CD4-positive, alpha-beta T cell (primary cell): ENCODE measurements around the gene DISP2. TPM values are rescaled to one million over a fixed set of nuclear protein-coding genes. Genes with fewer than 3 reads are reported as not detected.

Experiments used
- ATAC-seq: fragments of 200-7000 bp; cut with Tn5 transposase; one replicate; pipeline ENCODE4 v1.10.0; 2022; ENCODE audit warnings: mild to moderate bottlenecking; ENCODE audit not compliant: poor library complexity
- CTCF ChIA-PET: fragments of 350-600 bp; sonication (Branson Sonifier 250); formaldehyde crosslinking; loops from one replicate; lab custom pipeline; 2021; ENCODE audit warnings: antibody characterized with exemption, inconsistent platforms; lab: Charles Lee
- POLR2A ChIA-PET: fragments of 350-600 bp; sonication (Branson Sonifier 250); formaldehyde crosslinking; loops from one replicate; lab custom pipeline; 2021; ENCODE audit warnings: antibody characterized with exemption, inconsistent platforms; lab: Charles Lee
- DNase-seq, 14 experiments: peaks; one replicate each; pipeline ENCODE4 v3.0.0-alpha.2; 2013 to 2020; ENCODE audit warnings: mixed read lengths in 2 of 14
- H3K27ac ChIP-seq, 2 donors: one replicate each; pipeline versions ENCODE4 v1.5.1 to v1.7.0; 2013; ENCODE audit warnings: low read length in 2 of 2, low read depth in 1 of 2, mild to moderate bottlenecking in 1 of 2
- H3K27me3 ChIP-seq, 2 experiments: 1 replicate in 1 of 2; 2 replicates in 1 of 2; pipeline versions ENCODE4 v1.6.1 to v1.7.0; 2013; ENCODE audit warnings: low read length in 2 of 2, control low read depth in 1 of 2, mild to moderate bottlenecking in 1 of 2, moderate library complexity in 1 of 2; ENCODE audit not compliant: insufficient read depth in 2 of 2, control insufficient read depth in 1 of 2
- H3K36me3 ChIP-seq: one replicate; pipeline ENCODE4 v1.6.1; 2013; ENCODE audit warnings: low read length, control low read depth; ENCODE audit not compliant: insufficient read depth
- H3K4me1 ChIP-seq: one replicate; pipeline ENCODE4 v1.6.1; 2013; ENCODE audit warnings: low read length, control low read depth; ENCODE audit not compliant: insufficient read depth
- H3K4me3 ChIP-seq: one replicate; pipeline ENCODE4 v1.5.1; 2013; ENCODE audit warnings: mild to moderate bottlenecking, low read length, moderate library complexity
- H3K9me3 ChIP-seq, 2 experiments: 1 replicate in 1 of 2; 2 replicates in 1 of 2; pipeline versions ENCODE4 v1.6.1 to v1.7.0; 2013; ENCODE audit warnings: low read length in 2 of 2, mild to moderate bottlenecking in 2 of 2, control low read depth in 1 of 2, moderate library complexity in 1 of 2; ENCODE audit not compliant: control insufficient read depth in 1 of 2, insufficient read depth in 1 of 2
- H3K27ac Mint-ChIP-seq: one replicate; pipeline ENCODE4 v1.8.0; 2020; ENCODE audit warnings: mixed read lengths
- H3K27me3 Mint-ChIP-seq: one replicate; pipeline ENCODE4 v1.8.0; 2021; ENCODE audit warnings: mixed read lengths
- H3K36me3 Mint-ChIP-seq: one replicate; pipeline ENCODE4 v1.8.0; 2021; ENCODE audit warnings: low read depth, mixed read lengths
- H3K4me1 Mint-ChIP-seq: one replicate; pipeline ENCODE4 v1.8.0; 2021; ENCODE audit warnings: low read depth, mixed read lengths
- H3K4me3 Mint-ChIP-seq: one replicate; pipeline ENCODE4 v1.8.0; 2020; ENCODE audit warnings: mild to moderate bottlenecking, mixed read lengths
- H3K9me3 Mint-ChIP-seq: one replicate; pipeline ENCODE4 v1.8.0; 2020; ENCODE audit warnings: mixed read lengths
- intact Hi-C, 2 experiments: fragments of 100-400 bp; cut with DNase I in 1 of 2; cut with micrococcal nuclease in 1 of 2; formaldehyde crosslinking; loops; one replicate each; pipeline versions ENCODE4 v1.15.1 to v1.9.0; 2023 to 2025; cut with DNase I, micrococcal nuclease
- total RNA-seq, 174 experiments: library from RNA in 2 of 174; stranded (reverse) in 2 of 174; gene quantifications; one replicate each; pipeline ENCODE4 v1.2.3 and lab custom pipeline; 2021 to 2026
- TF ChIP-seq, protein P1 (sequence below): fragments of 200-600 bp; IDR thresholded peaks from one replicate; pipeline ENCODE4 v1.8.0; 2022; ENCODE audit warnings: antibody characterized with exemption, mild to moderate bottlenecking

The DISP2 gene
- total RNA-seq, 2 experiments from 2014 or later: 0.03 to 0.06 TPM

DNA sequence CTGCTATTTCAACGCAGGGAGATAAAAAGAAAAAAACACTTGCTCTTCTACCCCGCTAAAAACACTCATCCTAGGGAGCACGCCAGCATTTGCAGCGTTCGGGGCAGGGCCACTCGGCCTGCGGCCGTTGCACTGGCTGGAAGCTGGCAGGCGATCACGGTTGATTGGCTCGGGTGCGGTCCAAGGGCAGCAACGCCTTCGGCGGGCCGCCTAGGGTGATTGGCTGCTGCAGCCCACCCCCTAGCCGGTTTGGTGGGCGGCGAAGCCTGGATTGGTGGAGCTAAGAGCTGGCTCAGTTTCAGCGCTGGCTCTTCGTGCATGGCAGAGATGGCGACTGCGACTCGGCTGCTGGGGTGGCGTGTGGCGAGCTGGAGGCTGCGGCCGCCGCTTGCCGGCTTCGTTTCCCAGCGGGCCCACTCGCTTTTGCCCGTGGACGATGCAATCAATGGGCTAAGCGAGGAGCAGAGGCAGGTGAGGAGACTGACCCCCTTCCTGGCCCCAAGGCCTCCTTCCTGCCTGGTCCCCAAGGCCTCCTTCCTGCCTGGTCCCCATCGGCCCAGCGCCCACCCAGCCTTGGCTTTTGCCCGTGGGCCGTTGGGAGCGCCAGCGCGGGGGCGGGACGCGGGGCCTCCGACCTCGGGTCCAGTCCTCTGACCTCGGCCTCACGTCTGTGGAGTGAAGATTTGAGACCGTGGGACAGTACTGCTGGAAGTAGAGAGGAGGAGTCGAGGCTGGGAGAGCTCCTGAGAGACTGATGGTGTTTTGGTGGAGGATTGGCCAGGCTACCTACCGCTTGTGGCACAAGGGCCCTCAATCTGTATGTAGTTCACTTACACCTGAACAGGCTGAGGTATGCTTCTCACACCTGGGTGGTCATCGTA, 47.7 kb downstream of the DISP2 start, which contains the start of gene IVD:
TSS of gene IVD (plus strand) at position 295 of the 881 bp plus-strand sequence. CDS start at position 328, 33 bp downstream.
- H3K4me1 Mint-ChIP-seq: peaks cover 39% of the 10 kb centered on the region
- H3K4me3 ChIP-seq: peak within 1 kb of the TSS; percentile 76
- TF ChIP-seq, protein P1, sequence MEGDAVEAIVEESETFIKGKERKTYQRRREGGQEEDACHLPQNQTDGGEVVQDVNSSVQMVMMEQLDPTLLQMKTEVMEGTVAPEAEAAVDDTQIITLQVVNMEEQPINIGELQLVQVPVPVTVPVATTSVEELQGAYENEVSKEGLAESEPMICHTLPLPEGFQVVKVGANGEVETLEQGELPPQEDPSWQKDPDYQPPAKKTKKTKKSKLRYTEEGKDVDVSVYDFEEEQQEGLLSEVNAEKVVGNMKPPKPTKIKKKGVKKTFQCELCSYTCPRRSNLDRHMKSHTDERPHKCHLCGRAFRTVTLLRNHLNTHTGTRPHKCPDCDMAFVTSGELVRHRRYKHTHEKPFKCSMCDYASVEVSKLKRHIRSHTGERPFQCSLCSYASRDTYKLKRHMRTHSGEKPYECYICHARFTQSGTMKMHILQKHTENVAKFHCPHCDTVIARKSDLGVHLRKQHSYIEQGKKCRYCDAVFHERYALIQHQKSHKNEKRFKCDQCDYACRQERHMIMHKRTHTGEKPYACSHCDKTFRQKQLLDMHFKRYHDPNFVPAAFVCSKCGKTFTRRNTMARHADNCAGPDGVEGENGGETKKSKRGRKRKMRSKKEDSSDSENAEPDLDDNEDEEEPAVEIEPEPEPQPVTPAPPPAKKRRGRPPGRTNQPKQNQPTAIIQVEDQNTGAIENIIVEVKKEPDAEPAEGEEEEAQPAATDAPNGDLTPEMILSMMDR: no peak

GRCh38 chr15:40407330-40407990, 49.4 kb downstream of the DISP2 start:
- Mint-ChIP-seq H3K4me1 (peaks cover 39% of the 10 kb centered on the region), H3K36me3 (peaks cover 53% of the 10 kb centered on the region), H3K27ac (peak overlapping the region; percentile 71), H3K9me3 (no peaks in the 10 kb centered on the region), H3K4me3 (peak overlapping the region; percentile 79), H3K27me3 (no peaks in the 10 kb centered on the region)
- Histone ChIP-seq H3K4me1 (peaks cover 22% of the 10 kb centered on the region), H3K27me3 (no peaks in the 10 kb centered on the region), H3K9me3 (no peaks in the 10 kb centered on the region), H3K27ac (no peak overlapping the region), H3K4me3 (no peak overlapping the region), H3K36me3 (peaks cover 42% of the 10 kb centered on the region)
- CTCF ChIA-PET: interaction anchor here (0.8 to 1.2 kb wide), 3 partner anchors 14 to 85 kb away, joined by 3 to 4 read pairs (median 3); no protein-coding TSS in a partner anchor
- no peak for ATAC-seq
- POLR2A ChIA-PET: interaction anchor here (1.3 to 2.4 kb wide), 4 partner anchors 10 to 101 kb away, joined by 3 to 11 read pairs (median 9); partner anchors contain the start of gene BAHD1
- DNase-seq: no peak
- intact Hi-C loops: loop anchor here in 1 of 2 experiments (2.0 kb wide), 1 partner anchor 25 kb away; the partner anchor contains the start of gene KNSTRN
- TF ChIP-seq, protein P1: no peak

More for the DNA sequence above, 47.7 kb downstream of the DISP2 start, which contains the start of gene IVD:
- POLR2A ChIA-PET: interaction anchor here (0.6 to 2.6 kb wide), 15 partner anchors 8 to 99 kb away, joined by 3 to 13 read pairs (median 4); partner anchors contain the start of genes BAHD1, CHST14, KNSTRN and PLCB2
- Mint-ChIP-seq H3K27me3 (no peaks in the 10 kb centered on the region), H3K27ac (peak within 1 kb of the TSS; percentile 69), H3K36me3 (peaks cover 36% of the 10 kb centered on the region), H3K4me3 (peak within 1 kb of the TSS; percentile 92), H3K9me3 (no peaks in the 10 kb centered on the region)
- no peaks in the 10 kb centered on the region for H3K27me3 ChIP-seq
- intact Hi-C loops: loop anchor here in 1 of 2 experiments (2.0 kb wide), 1 partner anchor 23 kb away; the partner anchor contains the start of gene KNSTRN
- DNase-seq (peak; percentile 67 to 92 (median 82)), ATAC-seq (peak; percentile 96)
- peaks cover 25% of the 10 kb centered on the region for H3K36me3 ChIP-seq
- H3K27ac ChIP-seq: peak within 1 kb of the TSS; percentile 35 to 60
- no peaks in the 10 kb centered on the region for H3K9me3 ChIP-seq
- CTCF ChIA-PET: interaction anchor here (0.9 to 1.7 kb wide), 5 partner anchors 16 to 123 kb away, joined by 3 to 8 read pairs (median 4); partner anchors contain the start of gene ANKRD63
- peaks cover 22% of the 10 kb centered on the region for H3K4me1 ChIP-seq

DNA sequence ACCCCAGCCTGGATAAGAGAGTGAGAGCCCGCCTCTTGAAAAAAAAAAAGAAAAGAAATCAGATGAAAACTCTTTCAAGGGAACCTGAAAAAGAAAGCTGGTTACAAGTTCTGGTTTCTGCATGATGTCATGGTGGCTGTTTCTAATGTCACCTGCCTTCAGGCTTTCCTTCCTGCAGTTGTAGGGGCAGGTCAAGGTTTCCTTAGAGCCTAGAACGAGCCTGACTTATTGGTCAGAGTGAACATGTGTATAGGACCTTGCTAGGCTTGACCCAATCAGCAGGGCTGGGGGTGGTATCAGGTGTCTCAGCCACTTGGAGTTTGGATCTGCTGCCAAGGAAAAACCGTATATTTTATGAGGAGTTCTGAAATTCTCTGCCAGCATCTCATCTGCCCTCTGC, 51.3 kb downstream of the DISP2 start:
- no peak for ATAC-seq
- TF ChIP-seq, protein P1: no peak
- Histone ChIP-seq H3K4me3 (no peak overlapping the region), H3K4me1 (peaks cover 22% of the 10 kb centered on the region), H3K27ac (no peak overlapping the region), H3K36me3 (peaks cover 54% of the 10 kb centered on the region), H3K27me3 (no peaks in the 10 kb centered on the region), H3K9me3 (no peaks in the 10 kb centered on the region)
- CTCF ChIA-PET: no interaction called here
- Mint-ChIP-seq H3K27me3 (no peaks in the 10 kb centered on the region), H3K27ac (no peak overlapping the region), H3K4me1 (peaks cover 35% of the 10 kb centered on the region), H3K36me3 (peaks cover 69% of the 10 kb centered on the region), H3K4me3 (no peak overlapping the region), H3K9me3 (no peaks in the 10 kb centered on the region)
- POLR2A ChIA-PET: no interaction called here
- intact Hi-C loops: no loop called here
- no peak for DNase-seq
